GM21529 (cell line): Measurements from ENCODE around the gene COX17.

Source experiments
- ATAC-seq: cut with Tn5 transposase; IDR thresholded peaks from one replicate; pipeline ENCODE4 v1.9.1; 2021; ENCODE audit not compliant: unreplicated experiment

The COX17 gene

DNA sequence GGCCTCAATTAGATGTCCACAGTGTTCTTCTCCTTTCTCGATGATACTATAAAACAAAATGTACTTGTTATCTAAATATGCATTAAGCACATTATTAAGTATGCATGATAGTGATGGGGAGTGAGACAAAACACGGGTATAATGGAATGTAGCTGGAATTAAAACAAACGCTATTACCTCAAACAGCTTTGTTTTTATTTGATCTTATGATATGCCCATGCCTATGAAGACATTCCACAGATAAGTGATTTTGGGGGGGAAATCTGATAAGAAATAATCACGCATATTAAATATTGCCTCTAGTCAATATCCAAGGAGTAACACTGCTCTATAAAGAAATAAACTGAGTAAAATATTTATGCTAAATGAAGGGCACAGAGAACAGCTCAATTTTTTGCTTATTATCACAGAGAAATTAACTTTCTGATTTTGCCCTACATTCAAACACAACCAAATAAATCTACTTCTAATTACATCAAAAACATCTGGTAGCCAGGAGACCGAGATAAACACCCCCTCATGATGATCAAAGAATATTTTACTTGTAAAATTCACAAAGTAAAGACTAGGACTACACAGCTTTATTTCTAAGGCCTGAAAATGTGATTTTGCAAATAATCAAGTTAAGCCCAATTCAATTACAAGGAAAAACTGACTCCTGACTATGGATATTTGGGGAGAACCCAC is 1.9 kb downstream of the COX17 start:
- ATAC-seq: no peak

DNA sequence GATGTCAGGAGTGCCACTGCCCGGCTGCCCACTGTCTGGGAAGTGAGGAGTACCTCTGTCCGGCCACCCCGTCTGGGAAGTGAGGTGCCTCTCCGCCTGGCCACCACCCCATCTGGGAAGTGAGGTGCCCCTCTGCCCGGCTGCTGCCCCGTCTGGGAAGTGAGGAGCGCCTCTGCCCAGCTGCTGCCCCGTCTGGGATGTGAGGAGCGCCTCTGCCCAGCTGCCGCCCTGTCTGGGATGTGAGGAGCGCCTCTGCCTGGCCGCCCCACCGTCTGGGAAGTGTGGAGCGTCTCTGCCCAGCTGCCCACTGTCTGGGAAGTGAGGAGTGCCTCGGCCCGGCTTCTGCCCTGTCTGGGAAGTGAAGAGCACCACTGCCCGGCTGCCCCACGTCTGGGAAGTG is 3.3 kb downstream of the COX17 start:
- ATAC-seq: no peak

DNA sequence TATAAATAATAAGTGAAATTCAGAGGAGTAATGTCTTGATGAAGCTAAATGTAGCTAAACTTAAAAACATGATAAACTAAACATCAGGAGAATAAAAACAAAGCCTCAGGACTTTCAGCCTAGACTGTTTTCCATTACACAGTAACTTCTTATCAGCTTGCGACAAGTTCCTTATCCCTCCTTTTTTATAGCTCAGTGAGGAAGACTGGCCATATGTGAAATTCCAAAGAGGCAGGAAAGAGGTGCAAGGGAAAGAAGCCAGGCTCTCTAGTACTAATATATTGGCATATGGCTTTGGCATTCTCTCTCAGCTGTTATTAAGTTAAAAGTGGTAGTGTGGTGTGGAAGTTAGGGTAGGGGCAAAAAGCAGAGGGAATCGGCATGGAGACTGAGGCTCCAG is 4.4 kb downstream of the COX17 start:
- ATAC-seq: no peak

DNA sequence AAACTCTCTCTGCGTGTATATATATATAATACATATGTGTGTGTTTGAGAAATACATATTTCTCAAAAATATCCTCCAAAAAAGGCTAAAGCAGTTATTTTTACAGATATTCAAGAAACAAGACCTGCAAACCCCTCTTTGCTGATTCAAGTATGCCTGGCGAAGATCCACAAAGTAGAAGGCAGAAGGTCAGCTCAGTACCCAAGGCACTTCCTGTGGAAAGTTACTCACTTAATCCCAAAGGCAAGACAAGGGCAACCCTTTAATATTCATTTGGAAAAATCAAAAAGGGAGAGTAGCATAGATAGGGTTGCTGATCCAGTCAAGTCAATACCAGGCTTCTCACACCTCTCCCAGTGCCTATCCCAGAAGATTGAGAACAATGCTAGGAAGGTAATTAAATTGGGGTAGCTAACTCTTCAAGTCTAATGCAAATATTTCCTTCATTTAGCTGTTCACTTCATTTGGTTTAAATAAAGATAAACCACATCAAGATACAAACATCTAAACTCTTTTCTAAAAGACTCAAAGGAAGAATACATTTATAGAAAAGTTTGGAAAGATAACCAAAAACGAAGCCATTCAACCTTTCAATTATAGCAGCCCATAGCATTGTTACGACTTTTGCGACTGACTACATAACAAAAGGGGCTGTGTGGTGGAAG is 7.2 kb downstream of the COX17 start:
- no peak for ATAC-seq

DNA sequence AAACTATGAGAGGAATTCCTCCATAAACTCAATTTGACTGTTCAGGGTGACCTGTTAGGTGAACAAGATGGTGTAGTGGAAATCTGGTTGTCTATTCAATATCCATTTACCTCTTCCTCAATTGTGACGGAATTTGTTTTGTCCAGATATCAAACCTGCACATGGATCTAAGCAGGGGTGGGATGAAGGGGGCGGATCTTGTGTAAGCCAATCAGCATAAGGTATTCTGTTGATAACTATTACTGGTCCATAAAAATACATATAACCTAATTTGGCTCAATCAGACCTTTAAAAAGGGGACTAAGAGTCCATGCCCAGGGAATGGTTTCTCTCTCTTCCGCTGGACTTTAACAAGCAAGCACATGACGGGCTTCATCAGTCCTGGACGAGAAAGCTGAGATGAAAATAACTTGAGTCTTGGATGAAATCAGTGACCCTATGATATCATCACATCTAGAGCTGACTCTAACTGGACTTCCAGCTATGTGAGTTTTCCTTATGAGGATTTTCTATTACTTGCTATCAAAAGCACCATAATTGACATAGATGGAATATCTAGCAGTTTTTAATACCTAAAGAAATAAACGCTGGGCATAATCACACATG is 11.1 kb downstream of the COX17 start:
- no peak for ATAC-seq

DNA sequence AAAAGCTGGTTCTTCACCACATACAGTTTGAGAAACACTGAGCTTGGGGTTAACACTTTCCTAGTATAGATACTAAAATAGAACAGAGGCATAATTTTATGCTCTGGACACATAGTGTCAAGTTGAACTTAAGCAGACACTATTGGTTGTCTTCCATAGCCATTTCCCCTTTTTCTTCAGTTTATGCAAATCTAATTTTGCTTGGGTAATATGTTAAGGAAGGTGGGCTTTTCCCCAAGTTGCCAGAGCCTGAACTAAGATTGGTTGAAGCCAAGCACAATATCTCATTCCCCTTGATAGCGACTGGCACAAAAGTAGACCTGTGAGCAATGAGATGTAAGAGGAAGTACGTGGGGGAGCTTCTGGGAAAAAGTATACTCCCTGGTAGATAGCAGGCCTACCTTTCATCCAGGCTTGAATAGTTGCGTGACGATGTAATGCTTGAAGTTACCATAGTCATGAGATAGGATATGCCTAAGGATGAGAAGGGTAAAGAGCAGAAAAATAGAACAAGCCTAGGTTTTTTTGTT is 12.3 kb downstream of the COX17 start:
- ATAC-seq: peak; percentile 59

DNA sequence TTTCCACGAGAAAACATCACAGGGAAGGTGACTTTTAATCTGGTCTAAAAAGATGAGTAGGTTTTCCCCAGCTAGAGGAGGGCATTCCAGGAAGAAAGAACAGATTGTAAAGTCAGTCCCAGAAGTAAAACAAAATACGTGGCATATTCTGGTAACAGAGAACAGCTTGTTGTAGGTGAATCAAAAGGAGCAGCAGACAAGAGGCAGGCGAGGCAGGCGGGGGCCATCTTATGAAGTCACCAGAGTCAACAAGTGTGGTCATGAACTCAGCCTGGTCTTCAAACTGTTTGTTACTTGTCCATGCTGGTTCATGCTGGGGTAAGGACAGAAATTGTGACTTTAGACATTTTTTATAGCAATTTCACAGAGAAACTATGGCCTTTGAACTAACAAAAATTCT is 12.8 kb downstream of the COX17 start:
- no peak for ATAC-seq

DNA sequence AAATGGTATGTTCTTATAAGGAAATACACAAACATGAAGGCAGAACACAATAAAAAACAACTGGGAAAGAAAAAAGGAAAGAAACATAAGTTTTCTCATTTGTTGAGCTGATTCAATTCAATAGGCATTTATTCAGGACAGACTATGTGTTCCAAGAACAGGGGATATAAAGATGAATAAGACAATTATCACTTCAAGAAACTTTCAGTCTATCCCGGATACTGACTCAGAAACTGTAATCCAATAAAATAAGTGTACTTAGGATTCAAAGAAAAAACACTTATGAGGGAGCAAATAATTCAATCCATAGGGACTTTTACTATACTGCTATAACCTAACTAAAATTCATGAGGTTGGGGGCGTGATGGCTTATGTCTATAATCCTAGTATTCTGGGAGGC is 13.3 kb downstream of the COX17 start:
- no peak for ATAC-seq

DNA sequence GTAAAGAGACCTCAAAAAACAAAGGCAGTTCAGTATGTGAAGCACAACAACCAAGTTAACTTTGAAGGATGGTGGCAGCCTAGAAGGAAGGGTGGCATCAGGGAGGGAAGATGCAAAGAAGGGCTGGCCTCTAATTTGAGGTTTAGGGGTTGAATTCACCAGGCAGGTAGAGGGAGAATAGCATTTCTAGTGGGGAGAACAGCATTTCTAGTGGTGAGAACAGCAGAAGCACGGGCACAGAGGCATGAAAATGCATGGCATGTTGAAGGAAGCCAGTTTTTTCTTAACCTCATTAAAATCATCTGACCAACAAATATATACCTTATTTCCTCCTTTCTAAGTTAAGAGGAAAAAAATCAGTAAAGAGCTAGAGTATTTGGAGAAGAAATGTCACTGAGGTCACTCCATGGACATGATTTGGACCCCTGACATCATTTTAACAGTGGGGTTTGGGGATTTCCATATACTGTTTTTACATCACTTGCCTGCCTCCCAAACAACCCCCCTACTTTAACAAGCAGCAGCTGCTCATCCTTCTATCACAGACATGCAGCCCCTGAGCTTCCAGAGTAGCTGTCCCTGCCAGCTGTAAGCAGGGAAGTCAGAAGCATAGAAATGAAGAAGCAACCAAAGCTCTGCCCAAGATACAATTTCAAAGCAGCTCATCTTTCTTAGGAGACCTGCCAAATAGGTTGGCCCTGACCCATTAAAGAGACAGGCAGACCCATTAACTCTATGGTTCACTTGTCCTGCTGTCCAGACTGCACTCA is 14.4 kb downstream of the COX17 start:
- ATAC-seq: no peak

DNA sequence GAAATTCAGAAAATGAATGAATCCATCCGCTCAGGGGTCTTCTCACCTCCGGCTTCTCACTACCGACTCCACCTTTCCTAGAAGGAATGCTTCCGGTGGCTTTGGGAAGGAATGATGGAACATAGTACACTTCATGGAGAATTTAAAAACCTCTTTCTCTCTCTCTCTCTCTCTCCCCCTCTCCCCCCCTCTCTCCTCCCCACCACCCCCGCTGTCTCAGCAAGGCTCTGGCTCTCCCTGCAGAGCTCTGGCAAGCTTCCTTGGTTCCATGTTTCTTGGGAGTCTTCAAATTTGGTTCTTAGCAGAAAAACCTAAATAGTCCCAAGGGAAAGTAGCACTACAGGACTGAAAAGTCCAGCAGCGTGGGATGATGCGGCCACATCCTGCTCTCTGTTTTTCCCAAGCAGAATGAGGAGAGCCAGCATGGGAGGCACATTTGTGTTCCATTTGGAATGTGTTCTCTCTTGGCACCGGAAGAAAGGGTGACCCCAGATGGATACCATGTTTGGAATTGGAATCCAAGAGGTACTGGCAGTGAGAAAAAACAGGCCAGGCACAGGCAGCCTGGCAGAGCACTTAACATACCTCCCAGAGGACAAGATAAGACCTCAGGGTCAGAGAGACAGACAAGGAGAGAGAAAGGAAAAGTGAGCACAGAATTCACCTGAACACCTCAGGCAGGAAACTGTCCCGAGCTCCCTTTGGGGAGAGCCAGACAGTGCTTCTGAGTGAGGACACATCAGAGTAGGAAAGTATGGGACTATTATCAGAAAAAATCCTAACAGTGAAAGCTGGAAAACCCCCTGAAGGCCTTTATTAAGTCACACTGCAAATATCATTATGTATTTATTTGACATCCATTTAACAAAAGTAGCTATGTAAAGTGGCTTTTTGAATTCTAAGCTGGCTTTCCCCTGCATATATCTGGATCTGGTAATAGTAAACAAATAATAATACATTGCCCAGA is 16.4 kb downstream of the COX17 start, which contains the start of gene POPDC2:
POPDC2 (minus strand) TSS at position 116 of the 967 bp plus-strand sequence. CDS start 166 bp downstream, outside the sequence.
- ATAC-seq: no peak

DNA sequence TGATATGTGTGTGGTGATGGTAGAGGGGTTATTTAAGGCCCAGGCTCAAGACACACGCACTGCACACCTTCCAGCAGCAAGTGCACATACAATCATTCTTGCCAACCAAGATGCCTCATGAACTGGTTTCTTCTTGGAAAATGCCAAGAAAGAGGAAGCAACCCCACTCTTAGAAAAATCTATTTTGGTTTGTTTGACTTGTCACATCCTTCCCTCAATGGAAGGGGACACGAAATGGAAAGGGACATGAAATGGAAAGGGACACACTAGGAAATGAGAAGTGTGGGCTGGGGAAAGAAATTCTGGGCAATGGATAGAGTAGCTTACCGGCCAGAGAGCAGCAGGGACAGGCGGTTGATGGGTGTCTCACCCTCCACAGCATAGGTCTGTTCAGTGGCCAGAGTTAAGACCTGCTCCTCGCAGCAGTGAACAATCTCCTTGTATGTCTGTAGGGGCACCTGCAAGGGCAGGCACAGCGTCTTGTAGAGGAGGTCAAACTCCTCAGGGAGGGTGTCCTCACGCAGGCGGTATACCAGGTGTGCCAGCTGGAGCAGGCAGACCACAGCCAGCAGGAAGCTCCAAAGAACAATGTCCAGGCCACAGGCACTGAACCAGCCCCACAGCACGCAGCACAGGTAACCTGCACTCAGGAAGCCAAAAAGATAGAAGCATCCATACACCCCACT is 17.5 kb downstream of the COX17 start:
- ATAC-seq: no peak

DNA sequence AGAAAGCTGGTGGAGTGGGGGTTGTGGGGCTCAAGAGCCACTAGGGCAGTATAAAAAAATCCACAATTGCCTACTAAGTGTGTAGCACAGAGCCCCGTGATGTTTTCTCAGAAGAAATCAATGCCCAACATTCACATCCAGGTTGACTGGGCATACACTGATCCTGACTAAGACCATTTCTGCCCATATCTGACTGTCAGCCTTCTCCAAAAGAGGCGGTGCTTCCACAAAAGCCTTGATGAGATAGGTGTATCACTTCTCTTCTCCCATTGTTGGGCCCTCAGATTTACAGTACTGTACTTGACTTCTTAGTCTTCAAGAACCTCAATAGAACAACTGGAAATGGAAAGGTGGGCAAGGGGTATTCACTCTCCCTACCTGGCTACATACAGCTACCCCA is 18.2 kb downstream of the COX17 start:
- no peak for ATAC-seq

DNA sequence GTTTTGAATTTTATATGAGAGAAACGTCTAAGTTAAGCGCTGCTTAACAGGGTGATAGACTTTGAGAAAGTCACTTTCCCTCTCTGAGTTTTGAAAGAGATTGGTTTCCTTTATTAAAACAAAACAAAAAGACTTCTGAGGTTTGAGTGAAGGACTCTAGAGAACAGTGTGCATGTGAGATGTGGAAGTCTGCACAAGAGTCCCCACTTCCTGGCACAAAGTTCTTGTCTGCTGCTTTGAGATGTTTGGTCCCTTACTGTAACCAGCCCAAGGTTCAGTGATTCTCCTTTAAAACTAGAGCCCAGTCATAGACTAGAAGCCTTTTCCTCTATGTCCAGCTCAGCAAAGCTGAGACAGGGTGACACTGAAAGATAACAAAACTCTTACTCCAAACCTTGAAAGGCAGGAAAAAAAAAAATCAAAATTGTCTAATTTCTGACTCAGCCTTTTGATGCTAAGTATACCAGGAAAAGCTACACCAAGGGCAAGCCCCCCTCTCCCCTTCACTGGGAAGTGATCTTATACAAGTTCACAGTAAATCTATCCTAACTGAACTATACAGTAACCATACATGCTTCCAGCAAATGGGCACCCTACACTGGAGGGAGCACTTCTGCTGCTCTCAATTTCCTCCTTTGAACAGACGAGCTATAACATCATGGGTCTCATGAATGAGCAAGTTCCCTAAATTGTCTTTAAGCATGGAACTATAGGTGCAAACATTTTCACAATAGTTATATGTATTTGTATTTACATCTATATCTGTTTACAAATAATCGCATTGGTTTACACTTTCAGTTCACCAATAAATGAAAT is 19.1 kb downstream of the COX17 start:
- ATAC-seq: no peak

DNA sequence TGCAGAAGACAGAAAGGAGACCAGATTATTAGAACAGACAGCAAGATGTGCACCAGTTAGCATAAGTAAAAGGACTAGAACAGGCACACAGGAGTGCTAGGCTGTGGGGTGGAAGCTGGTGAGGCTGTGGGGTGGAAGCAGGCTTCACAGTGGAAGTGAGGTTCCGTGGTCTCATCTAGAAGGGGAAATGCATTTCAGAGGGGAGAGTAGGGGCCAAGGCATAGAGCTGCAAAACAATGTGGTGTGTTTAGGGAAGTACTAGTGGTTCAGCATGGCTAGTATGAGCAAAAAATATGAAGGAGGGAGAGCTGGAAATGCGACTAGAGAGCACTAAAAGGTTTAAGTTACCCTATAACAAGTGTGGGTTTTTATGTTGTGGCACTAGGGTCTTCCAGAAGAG is 23.3 kb downstream of the COX17 start:
- no peak for ATAC-seq

DNA sequence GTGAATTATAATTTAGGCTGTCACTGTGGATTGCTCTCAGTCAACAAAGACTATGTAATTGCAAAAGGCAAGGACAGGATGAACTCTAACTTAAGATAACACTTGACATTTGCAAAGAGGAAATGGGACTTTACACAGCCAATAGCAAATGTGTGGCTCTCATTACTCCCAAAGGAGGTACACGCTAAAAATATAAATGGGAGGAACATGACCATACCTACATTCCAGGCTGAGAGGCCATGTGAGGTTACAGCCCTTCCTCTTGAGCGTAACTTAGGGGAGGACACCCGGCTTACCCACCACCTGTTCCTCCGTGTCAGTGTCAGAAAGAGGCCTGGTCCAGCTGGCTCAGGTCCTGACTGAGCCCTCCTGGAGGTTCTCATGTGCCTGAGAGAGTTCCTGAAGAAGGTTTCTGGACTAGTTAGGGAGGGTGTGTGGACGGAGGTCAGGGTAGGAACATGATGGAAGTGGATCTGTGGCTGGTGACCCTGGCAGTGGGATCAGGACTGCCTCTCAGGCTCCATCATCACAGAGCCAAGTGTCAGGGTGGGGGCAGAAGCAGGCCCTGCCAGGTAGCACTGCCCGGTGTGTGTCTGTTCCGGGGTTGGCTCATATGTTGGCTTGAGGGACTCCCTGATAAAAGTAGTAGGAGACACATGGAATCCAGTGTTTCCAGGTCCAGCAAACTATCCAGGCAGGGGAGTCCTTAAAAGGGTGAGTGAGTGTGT is 24.7 kb downstream of the COX17 start:
- no peak for ATAC-seq

DNA sequence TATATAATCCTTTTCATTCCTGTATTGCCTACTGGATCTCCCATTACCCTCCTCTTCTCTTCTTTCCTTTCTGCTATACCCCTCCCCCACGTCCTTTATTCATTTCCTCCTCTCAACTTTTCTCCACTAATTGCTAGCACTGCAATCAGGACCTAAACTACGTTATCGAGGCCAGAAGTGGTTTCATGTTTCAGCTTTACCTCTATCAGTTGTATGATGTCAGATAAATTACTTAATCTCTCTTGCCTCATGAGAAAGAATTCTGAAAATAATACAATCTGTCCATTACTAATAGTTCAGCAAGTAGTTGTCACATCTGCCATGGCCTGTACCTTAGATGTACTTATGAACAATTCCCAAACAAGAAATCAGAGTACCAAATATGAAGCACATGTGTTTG is 27.4 kb downstream of the COX17 start:
- ATAC-seq: no peak

DNA sequence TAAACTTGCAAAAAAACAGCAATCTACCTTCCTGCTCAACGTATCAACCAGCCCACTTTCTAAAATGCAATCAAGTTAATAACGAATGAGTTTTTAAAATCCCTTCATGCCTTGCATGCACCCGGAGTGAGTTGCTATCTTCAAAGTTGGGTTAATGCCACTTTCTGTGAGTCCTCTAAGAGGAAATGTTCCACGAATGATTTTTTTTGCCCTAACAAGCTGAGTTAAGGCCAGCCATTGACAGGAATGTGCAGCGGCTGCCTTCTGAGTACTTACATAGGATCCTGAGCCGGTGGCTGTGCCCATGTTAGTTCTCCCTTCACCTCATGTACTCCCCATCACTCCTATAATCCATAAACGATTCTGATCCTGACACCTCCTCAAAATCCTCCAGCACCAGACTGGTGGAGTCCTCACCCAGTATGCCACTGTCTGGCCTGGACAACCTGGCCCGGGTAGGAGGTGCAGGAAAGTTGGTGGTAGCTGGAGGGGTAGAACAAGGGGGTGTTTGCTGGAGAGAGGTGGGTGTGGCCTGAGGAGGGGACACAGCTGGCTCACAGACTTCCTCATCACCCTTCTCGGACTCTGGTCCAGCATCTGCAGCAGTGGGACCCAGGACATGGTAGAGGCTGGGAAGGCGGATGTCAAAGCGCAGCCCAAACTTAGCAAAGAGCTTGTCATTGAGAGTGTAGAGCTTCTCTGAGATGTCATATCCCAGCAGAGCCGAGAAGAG is 29.2 kb downstream of the COX17 start:
- ATAC-seq: no peak
